Measurements from ENCODE around the gene RPL37A. TPM values are rescaled to one million over a fixed set of nuclear protein-coding genes. Genes with fewer than 3 reads are reported as not detected.

The RPL37A gene
- total RNA-seq, 1 donor, result 1,356 TPM

- peak in 1 of 3 donors; percentile 18 for DNase-seq (ENCODE audit: low read depth in 2 of 3, low spot score in 2 of 3)
These were observed 11.9 kb upstream of the RPL37A start for GRCh38 chr2:216486708-216487107.

GRCh38 chr2:216490061-216490460, 8.6 kb upstream of the RPL37A start:
- DNase-seq (ENCODE audit: low read depth in 2 of 3, low spot score in 2 of 3), result peak in 1 of 3 donors; percentile 23

GRCh38 chr2:216491793-216492596, 6.6 kb upstream of the RPL37A start:
- DNase-seq (ENCODE audit: low read depth in 2 of 3, low spot score in 2 of 3), result peak in 1 of 3 donors; percentile 15

GRCh38 chr2:216492597-216493333, 5.9 kb upstream of the RPL37A start:
- no peak for DNase-seq (ENCODE audit: low read depth in 2 of 3, low spot score in 2 of 3)

- DNase-seq (ENCODE audit: low read depth in 2 of 3, low spot score in 2 of 3), result no peak
These were observed 5.3 kb upstream of the RPL37A start for GRCh38 chr2:216493334-216493685.

DNA sequence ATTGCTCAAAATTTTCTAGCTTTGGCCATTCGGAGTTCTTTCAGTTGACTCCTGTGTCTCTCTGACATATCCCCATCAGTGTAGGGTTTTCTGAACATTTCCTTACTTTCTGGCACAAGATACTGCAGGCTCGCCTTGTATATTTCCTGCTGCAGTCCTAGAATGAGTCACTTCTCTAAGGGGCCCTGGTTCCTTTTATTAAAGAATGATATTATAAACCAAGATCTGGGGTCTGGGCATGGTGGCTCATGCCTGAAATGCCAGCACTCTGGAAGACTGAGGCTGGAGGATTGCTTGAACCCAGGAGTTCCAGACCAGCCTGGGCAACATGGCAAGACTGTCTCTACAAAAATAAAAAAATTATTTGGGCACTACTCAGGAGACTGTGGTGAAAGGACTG, 3.0 kb upstream of the RPL37A start:
- DNase-seq (ENCODE audit: low read depth in 2 of 3, low spot score in 2 of 3), result peak in 2 of 3 donors; percentile 29 to 35

DNA sequence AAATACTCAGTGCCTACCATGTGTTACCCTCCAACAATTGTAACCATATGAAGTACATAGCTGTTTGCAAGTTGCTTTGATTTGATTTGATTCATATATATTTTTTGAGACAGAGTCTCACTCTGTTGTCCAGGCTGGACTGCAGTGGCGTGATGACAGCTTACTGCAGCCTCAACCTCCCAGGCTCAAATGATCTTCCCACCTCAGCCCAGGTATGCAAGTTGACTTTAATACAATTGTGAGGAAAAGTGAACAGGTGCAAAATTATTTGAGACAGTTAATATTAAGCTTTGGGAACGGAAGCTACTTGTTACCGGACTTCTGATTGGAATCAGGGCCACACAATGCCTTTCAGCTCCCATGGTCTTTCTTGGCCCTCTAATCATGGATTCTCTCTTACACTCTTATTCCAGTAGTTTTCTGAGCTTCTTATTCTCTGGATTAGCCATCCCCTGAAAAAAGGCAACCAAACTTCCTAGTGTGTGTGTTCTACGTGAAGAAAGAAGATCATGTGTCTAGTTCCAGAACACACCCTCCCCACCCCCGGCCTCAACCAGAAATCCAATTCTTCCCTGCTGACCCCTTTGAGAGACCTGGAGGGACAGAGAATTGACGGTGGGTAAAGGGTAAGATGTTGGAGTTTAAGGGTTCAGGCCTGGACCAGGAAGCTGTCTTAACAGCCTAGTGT, 1.1 kb upstream of the RPL37A start:
- no peak for DNase-seq (ENCODE audit: low read depth in 2 of 3, low spot score in 2 of 3)

GRCh38 chr2:216498070-216498378, 620 bp upstream of the RPL37A start:
- no peak for DNase-seq (ENCODE audit: low read depth in 2 of 3, low spot score in 2 of 3)

- DNase-seq (ENCODE audit: low read depth in 2 of 3, low spot score in 2 of 3), result no peak
These were observed 1.1 kb downstream of the RPL37A start for GRCh38 chr2:216499641-216500218.

DNA sequence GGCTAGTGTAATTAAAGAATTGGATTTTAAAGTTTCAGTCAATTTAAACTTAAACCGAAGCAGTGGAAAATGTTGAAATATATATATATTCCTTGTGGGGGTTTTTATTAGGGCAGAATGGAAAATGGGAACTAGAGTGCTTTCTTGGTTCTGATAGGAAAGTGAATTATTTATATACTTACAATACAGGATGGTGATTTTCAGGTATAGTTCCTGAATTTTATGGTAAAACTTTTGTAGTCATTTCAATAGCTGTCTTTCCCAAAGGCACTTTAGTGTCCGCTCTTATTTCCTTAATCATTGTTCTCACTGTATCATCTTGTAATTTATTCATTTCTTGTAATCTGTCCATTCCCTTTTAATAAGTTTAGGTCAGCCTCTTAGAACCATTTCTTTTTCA, 1.9 kb downstream of the RPL37A start:
- DNase-seq (ENCODE audit: low read depth in 2 of 3, low spot score in 2 of 3), result no peak

DNA sequence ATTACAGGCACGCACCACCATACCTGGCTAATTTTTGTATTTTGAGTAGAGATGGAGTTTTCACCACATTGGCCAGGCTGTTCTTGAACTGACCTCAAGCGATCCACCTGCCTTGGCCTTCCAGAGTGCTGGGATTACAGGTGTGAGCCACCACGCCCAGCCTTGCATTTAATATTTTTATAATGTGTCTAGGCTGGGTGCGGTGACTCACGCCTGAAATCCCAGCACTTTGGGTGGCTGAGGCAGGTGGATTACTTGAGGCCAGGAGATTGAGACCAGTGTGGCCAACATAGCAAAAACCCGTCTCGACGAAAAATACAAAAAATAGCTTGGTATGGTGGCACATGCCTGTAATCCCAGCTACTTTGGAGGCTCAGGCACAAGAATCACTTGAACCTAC, 3.2 kb downstream of the RPL37A start:
- no peak for DNase-seq (ENCODE audit: low read depth in 2 of 3, low spot score in 2 of 3)

DNA sequence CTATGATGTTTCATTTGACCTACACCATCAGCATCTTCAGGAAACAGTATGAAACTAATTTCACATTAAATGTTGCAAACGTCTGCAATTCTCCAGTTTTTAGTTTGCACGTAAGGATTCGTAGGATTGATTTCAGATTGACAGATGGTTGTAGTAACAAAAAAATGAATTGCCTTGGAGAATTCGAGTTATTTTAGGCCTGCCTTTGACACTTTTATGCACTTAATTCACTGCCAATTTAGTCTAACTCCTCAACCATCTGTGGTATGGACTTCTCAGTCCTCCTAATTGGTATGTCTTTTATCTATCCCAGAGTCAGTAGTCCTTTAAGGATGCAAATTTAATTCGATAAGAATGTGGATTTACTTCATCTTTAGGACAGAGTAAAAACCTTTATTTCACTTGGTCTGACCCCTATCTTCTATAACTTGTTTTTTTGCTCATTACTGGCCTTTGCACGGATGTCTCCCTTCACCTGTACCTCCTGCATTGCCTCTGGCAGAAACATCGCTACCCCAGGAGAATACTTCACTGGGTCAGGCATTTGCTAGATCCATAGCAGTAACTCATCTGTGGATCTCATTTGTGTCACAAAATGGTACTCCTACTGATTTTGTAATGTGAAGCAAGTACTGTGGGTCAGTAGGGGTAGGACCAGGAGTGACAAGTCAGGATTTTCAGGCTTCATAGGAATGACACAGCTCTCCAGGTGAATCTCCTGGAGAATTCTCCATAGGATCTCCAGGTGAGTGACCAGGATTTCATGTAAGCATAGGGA, 3.9 kb downstream of the RPL37A start:
- DNase-seq (ENCODE audit: low read depth in 2 of 3, low spot score in 2 of 3), result no peak

GRCh38 chr2:216503159-216503629, 4.5 kb downstream of the RPL37A start:
- DNase-seq (ENCODE audit: low read depth in 2 of 3, low spot score in 2 of 3), result no peak

DNA sequence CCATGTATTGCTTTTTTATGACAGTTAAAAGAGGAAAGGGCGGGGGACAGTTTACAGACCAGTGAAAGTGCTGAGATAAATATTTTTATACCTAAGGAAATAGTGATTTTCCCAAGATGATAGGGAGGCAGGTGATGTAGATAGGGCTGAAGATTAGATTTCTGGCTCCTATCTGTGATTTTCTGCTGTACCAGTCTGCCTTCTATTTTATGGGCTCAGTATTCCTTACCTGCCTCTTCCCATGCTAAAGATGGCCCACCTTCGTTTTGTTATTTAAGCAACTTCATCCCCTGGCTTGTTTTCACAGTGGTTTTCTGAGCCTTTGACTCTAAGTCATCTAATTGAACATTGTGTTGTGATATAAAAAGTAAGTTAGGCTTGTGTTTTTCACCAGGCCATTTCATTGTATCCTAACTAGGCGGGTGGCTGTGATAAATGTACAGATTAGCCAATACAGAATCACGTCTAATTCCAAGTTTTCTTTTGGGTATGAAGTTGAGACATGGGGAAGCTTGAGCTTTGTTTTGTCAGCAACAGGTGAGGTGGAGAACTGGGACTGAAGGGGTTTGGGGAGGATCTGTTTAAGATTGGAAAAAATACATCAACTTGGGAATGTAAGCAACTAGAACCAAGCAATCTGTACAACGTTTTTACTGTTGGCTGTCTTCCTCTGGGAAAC, 5.2 kb downstream of the RPL37A start:
- no peak for DNase-seq (ENCODE audit: low read depth in 2 of 3, low spot score in 2 of 3)

DNA sequence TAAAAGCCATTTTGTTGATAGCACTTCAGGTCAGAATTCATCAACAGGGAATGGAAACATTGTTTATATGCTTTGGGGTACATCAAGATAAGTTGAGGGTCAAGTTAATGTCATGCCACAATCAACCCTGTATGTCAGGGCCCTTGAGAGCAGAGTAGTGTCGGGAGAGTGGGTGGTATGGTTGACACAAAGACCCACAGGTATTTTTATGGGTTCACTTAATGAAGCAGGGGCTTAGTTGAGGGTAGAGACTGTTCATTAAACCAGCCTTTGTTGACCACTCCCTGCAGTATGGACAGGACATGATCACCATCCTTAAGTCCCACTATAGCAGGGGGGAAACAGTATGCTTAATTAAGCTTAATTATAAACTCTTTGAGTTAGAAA, 5.7 kb downstream of the RPL37A start:
- no peak for DNase-seq (ENCODE audit: low read depth in 2 of 3, low spot score in 2 of 3)

DNA sequence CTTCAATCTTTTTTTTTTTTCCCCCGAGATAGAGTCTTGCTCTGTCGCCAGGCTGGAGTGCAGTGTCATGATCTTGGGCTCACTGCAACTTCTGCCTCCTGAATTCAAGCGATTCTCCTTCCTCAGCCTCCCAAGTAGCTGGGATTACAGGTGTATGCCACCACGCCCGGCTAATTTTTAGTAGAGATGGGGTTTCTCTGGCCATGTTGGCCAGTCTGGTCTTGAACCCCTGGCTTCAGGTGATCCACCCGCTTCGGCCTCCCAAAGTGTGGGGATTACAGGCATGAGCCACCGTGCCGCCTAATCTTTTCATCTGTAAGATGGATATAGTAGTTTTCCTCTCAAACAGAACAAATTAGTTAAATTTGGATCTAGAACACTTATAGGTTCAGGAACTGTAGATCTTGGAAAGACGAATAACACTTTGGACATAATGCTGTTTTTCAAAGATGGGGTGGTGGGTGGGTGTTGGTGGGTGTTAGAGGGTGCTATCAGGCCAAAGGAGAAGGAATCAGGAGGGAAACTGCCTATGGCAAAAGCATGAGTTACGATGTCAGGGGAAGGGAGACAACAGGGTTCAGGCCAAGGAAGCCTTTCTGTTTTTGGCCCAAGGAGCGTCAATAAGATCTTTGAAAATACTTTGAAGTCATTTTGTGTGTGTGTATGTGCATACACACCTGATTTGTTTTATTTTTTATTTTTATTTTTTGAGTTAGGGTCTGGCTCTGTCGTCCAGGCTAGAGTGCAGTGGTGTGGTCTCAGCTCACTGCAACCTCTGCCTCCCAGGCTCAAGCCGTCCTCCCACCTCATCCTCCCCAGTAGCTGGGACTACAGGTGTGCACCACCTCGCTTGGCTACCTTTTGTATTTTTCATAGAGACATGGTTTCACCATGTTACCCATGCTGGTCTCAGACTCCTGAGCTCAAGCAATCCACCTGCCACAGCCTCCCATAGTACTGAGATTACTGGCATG, 6.8 kb downstream of the RPL37A start:
- DNase-seq (ENCODE audit: low read depth in 2 of 3, low spot score in 2 of 3), result no peak

GRCh38 chr2:216507220-216508160, 8.8 kb downstream of the RPL37A start:
- no peak for DNase-seq (ENCODE audit: low read depth in 2 of 3, low spot score in 2 of 3)

GRCh38 chr2:216508229-216508628, 9.6 kb downstream of the RPL37A start:
- no peak for DNase-seq (ENCODE audit: low read depth in 2 of 3, low spot score in 2 of 3)
